GM12891 (cell line): ENCODE results near the gene ZNF212.

Experiments used
- DNase-seq: peaks from one replicate; pipeline ENCODE4 v3.0.0; 2011; ENCODE audit warnings: low spot score; ENCODE audit not compliant: insufficient read length
- FAIRE-seq: peaks from 2 replicates; lab custom pipeline; 2011; peaks lifted over from hg19 to GRCh38; lab: Jason Lieb, UNC
- PAX5 ChIP-seq: IDR thresholded peaks from 2 replicates; pipeline ENCODE4 v1.6.1; 2011; ENCODE audit warnings: low read length, moderate library complexity, mild to moderate bottlenecking; ENCODE audit not compliant: insufficient read depth, severe bottlenecking
- POLR2A ChIP-seq: IDR thresholded peaks from 2 replicates; pipeline ENCODE4 v1.6.1; 2011; ENCODE audit warnings: low read depth, low read length, control low read depth
- POLR2AphosphoS5 ChIP-seq: IDR thresholded peaks from 2 replicates; pipeline ENCODE4 v1.6.1; 2011; ENCODE audit warnings: low read depth, low read length, control low read depth
- POU2F2 ChIP-seq: IDR thresholded peaks from 2 replicates; pipeline ENCODE4 v1.6.1; 2011; ENCODE audit warnings: low read depth, mild to moderate bottlenecking, control low read depth, low read length, moderate library complexity
- SPI1 ChIP-seq: IDR thresholded peaks from 2 replicates; pipeline ENCODE4 v1.6.1; 2011; ENCODE audit warnings: low read depth, low read length, control low read depth
- TAF1 ChIP-seq: IDR thresholded peaks from 2 replicates; pipeline ENCODE4 v1.6.1; 2011; ENCODE audit warnings: low read depth, low read length, control low read depth

The ZNF212 gene

DNA sequence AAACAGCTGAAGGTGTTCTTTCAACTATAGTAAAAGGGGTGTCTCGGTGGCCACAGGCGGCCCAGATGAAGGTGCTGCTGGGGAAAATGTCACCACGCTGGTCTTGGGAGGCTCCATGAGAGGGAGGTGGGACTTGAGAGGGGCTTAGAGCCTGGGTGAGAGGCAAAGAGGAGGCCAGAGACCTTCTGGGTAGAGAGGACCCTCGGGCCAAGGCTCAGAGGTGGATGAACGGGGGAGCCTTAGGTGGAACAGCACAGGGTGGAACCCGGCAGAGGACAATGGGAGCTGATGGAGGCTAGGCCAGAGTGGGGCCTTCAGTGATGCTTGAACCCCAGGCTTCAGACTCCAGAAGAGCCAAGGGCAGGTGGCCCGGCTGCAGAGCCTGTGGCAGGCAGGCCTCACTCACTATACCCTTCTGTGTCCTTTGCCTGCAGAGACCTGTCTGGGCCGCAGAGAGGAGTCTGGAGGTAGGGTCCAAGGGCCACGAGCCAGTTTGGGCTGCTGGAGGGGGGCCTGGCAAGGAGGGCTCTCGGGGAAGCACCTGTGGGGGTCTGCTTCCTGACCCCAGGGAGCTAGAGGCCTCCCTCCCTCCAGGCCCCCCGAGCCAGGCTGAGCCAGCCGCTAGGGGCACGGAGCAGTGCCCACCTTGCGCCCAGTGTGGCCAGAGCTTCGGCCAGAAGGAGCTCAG, 54.6 kb downstream of the ZNF212 start:
- DNase-seq (no peak), FAIRE-seq (no peak)
- TF ChIP-seq POU2F2 (no peak), SPI1 (no peak), POLR2AphosphoS5 (no peak), PAX5 (no peak), POLR2A (no peak), TAF1 (no peak)

DNA sequence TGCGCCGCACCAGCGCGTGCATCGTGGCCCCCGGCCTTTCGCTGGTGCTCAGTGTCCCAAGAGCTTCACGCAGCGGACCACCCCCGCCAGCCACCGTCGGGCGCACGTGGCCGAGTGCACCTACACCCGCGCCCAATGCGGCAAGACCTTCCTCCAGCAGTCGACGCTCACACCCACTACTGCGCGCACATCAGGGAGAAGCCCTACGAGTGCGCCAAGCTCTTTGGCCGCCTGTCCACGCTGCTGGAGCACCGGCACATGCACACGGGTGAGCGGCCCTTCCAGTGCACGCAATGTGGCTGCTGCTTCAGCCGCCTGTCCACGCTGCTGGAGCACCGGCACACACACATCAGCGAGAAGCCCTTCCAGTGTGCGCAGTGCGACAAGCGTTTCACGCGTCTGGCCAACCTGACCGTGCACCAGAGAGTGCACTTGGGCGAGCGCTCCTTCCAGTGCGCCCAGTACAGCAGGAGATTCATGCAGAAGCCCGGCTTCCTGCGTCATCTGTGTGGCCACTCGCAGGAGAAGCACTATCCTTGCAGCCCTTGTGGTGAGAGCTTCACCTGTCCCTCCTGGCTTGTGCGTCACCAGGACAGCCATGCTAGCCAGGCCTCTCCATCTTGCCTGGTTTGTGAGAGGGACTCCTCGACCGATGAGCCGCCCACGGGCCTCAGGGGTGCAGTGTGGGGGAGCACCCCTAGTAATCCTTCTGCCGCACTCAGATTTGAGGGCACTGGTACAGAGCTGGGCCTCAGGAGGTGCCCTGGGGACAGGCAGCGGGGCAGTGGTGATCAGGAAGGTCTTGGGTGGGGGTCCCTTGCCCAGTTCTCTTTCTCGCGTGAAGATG, 55.4 kb downstream of the ZNF212 start:
- TF ChIP-seq POLR2A (no peak), SPI1 (no peak), TAF1 (no peak), PAX5 (no peak), POU2F2 (no peak), POLR2AphosphoS5 (no peak)
- DNase-seq (no peak), FAIRE-seq (no peak)

DNA sequence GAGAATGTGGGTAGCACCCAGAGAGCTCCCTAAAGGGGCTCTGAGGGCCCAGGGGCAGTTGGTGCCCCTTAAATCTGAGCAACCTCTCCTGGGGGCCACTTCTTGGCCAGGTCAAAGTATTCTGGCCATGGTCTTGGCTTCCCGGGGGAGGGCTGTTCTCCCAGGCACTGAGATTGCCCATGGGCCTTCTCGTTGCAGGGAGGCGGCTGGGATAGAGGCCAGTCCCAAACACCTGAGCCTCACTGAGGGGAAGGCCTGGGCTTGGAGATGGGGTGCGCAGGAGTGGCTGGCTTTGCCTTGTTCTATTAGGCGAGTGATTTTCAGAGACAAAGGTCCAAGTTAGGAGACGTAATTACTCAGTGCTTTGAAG, 56.0 kb downstream of the ZNF212 start:
- no peak for FAIRE-seq
- no peak for DNase-seq
- TF ChIP-seq POLR2AphosphoS5 (no peak), PAX5 (no peak), TAF1 (no peak), POLR2A (no peak), SPI1 (no peak), POU2F2 (no peak)

DNA sequence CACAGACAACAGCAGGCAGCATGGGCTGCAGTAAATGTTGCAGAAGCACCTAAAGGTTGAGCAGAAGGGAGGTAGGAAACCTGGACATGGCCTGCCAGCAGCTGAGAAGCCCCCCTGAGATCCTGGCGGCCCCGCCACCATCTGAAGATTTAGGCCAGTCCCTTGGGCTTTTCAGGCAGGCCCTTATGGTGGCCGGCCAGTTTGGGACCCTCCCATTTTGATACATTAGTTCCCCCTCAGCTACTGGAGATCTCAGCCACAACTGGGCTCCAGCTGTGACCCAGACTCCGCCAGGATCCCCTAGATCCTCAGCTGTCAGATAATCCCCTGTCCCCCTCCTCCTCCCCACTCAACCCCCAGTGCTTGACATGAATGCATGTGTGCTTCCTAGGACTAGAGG, 56.9 kb downstream of the ZNF212 start:
- FAIRE-seq = no peak
- TF ChIP-seq POU2F2 (no peak), TAF1 (no peak), POLR2A (no peak), SPI1 (no peak), PAX5 (no peak), POLR2AphosphoS5 (no peak)
- no peak for DNase-seq

GRCh38 chr7:149297034-149297755, 57.7 kb downstream of the ZNF212 start:
- FAIRE-seq (peak; percentile 55), DNase-seq (no peak)
- no peak for TF ChIP-seq POU2F2
- no peak for TF ChIP-seq PAX5
- TF ChIP-seq POLR2A = no peak
- no peak for TF ChIP-seq SPI1
- TF ChIP-seq POLR2AphosphoS5 = no peak
- TF ChIP-seq TAF1 = no peak

- DNase-seq (no peak), FAIRE-seq (no peak)
- TF ChIP-seq POLR2A (no peak), PAX5 (no peak), TAF1 (no peak), SPI1 (no peak), POLR2AphosphoS5 (no peak)
Measured at GRCh38 chr7:149300620-149301285, 61.3 kb downstream of the ZNF212 start.

DNA sequence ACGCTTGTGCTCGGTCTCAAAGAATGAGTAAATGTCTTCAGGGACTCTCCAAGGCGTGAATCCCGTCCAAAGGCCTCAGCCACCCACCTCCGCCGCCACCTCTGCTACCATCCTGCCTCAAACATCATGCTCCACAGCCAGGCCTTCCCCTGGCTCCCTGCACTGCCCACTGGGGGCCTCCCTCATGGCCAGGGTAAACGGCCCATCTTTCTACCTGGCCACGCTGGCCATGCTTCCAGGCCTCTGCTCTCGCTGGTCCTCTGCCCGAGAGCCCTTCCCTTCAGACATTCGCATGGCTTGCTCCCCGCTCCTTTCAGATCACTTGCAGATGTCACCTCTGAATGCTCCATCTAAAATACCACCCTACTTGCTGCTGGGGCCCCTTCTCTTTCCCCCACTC, 62.8 kb downstream of the ZNF212 start:
- FAIRE-seq (no peak), DNase-seq (no peak)
- TF ChIP-seq POU2F2 (no peak), SPI1 (no peak), PAX5 (no peak), POLR2AphosphoS5 (no peak), POLR2A (no peak), TAF1 (no peak)

DNA sequence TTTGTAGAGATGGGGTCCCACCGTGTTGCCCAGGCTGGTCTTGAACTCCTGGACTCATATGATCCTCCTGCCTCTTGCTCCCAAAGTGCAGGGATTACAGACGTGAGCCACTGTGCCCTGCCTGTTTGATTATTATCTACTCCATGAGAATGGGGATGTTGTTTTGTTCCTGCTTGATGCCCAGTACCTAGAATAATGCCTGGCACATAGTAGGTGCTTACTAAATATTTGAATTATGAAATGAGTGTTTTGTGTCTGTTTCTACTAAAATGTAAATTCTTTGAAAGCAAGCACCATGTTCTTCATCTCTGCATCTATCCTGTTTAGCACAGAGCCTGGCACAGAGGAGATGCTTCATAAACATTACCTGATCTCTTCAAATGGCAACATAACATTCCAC, 63.4 kb downstream of the ZNF212 start:
- FAIRE-seq = no peak
- no peak for DNase-seq
- TF ChIP-seq TAF1 = no peak
- no peak for TF ChIP-seq POLR2AphosphoS5
- no peak for TF ChIP-seq POU2F2
- no peak for TF ChIP-seq PAX5
- TF ChIP-seq SPI1 = no peak
- TF ChIP-seq POLR2A = no peak

DNA sequence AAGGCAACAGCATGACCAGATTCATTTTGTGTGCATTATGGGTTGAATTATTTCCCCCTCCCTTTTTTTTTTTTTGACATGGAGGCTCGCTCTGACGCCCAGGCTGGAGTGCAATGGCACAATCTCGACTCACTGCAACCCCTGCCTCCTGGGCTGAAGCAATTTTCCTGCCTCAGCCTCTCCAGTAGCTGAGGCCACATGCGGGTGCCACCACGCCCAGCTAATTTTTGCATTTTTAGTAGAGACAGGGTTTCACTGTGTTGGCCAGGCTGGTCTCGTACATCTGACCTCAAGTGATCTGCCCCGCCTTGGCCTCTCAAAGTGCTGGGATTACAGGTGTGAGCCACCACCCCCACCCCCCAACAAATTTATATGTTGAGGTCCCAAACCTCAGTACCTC, 64.6 kb downstream of the ZNF212 start:
- no peak for FAIRE-seq
- no peak for DNase-seq
- TF ChIP-seq POU2F2 (no peak), PAX5 (no peak), POLR2A (no peak), TAF1 (no peak), SPI1 (no peak), POLR2AphosphoS5 (no peak)
